K562 (cell line): ENCODE results near the gene ATM. TPM values are rescaled to one million over a fixed set of nuclear protein-coding genes. Genes with fewer than 3 reads are reported as not detected.
A peak's percentile ranks its signal among the peaks of the same experiment; 100 is the strongest.

Source experiments
- BCL6 ChIP-seq: fragments of 250-450 bp; sonication (Bioruptor Pico); IDR thresholded peaks from 2 replicates; pipeline ENCODE4 v1.4.0; 2020
- EZH2 ChIP-seq: IDR thresholded peaks from 2 replicates; pipeline ENCODE4 v1.6.1; 2012; ENCODE audit warnings: low read depth, mild to moderate bottlenecking, inconsistent platforms, low read length, borderline replicate concordance
- FOXA1 ChIP-seq: fragments of 450-650 bp; IDR thresholded peaks from 2 replicates; pipeline ENCODE4 v1.6.1; 2016; ENCODE audit warnings: mild to moderate bottlenecking, borderline replicate concordance
- GTF3C2 ChIP-seq: IDR thresholded peaks from 3 replicates; pipeline ENCODE4 v1.6.1; 2011; ENCODE audit warnings: borderline replicate concordance, mild to moderate bottlenecking, moderate library complexity; ENCODE audit not compliant: insufficient read length; ENCODE audit errors: extremely low read depth
- HNRNPLL ChIP-seq: fragments of 200-400 bp; formaldehyde crosslinking; IDR thresholded peaks from 2 replicates; pipeline ENCODE4 v1.6.1; 2017; ENCODE audit warnings: low read length, low read depth, mild to moderate bottlenecking; ENCODE audit not compliant: poor library complexity, severe bottlenecking
- MAFF ChIP-seq: IDR thresholded peaks from 2 replicates; pipeline ENCODE4 v1.6.1; 2012; ENCODE audit warnings: low read length, improper control_type of control experiment
- NCOA1 ChIP-seq: fragments of 450-650 bp; IDR thresholded peaks from 2 replicates; pipeline ENCODE4 v1.6.1; 2016; ENCODE audit warnings: low read depth
- RHOXF2B ChIP-seq: fragments of 250-450 bp; sonication (Bioruptor Pico); conservative IDR thresholded peaks from 2 replicates; pipeline ENCODE4 v1.5.1; 2021
- SMARCA4 ChIP-seq: fragments of 450-650 bp; IDR thresholded peaks from 2 replicates; pipeline ENCODE4 v1.6.1; 2016
- SREBF2 ChIP-seq: sonication (generic); formaldehyde crosslinking; IDR thresholded peaks from 2 replicates; pipeline ENCODE4 v1.4.0; 2020; ENCODE audit warnings: mild to moderate bottlenecking, missing genetic modification reagents
- TGIF2 ChIP-seq: sonication (generic); formaldehyde crosslinking; IDR thresholded peaks from 2 replicates; pipeline ENCODE4 v1.8.1; 2022; ENCODE audit warnings: mild to moderate bottlenecking, missing genetic modification reagents, moderate library complexity
- THAP7 ChIP-seq: fragments of 250-450 bp; sonication (Bioruptor Pico); IDR thresholded peaks from 2 replicates; pipeline ENCODE4 v1.5.0; 2021
- TRIM28 ChIP-seq: fragments of 450-650 bp; IDR thresholded peaks from 2 replicates; pipeline ENCODE4 v1.6.1; 2017
- U2AF1 ChIP-seq: fragments of 200-400 bp; formaldehyde crosslinking; optimal IDR thresholded peaks from 2 replicates; pipeline ENCODE3; 2017; ENCODE audit warnings: mild to moderate bottlenecking, low read depth, low read length, moderate library complexity
- ZBTB26 ChIP-seq: fragments of 450-650 bp; formaldehyde crosslinking; IDR thresholded peaks from 2 replicates; pipeline ENCODE4 v1.4.0; 2022; ENCODE audit warnings: missing genetic modification characterization
- ZNF212 ChIP-seq: fragments of 450-650 bp; formaldehyde crosslinking; IDR thresholded peaks from 2 replicates; pipeline ENCODE4 v1.4.0; 2020; ENCODE audit warnings: mild to moderate bottlenecking
- ZNF23 ChIP-seq: fragments of 250-450 bp; sonication (Bioruptor Pico); IDR thresholded peaks from 2 replicates; pipeline ENCODE4 v1.4.0; 2020; ENCODE audit warnings: mild to moderate bottlenecking
- ZSCAN32 ChIP-seq: fragments of 450-650 bp; formaldehyde crosslinking; IDR thresholded peaks from 2 replicates; pipeline ENCODE4 v1.4.0; 2020; ENCODE audit warnings: mild to moderate bottlenecking, moderate library complexity
- polyA plus RNA-seq, 8 experiments: library from polyadenylated mRNA; depleted of rRNA in 4 of 8; stranded (reverse) in 5 of 8; unstranded in 3 of 8; fragments of >200 nt; fragmentation: Nextera tagmentation in 2 of 8; fragmentation: Illumina TruSeq in 1 of 8; extraction: Ambion mirVana in 2 of 8; extraction: Trizol in 1 of 8; gene quantifications; 2 replicates each; pipeline versions ENCODE4 v1.2.1 to v1.2.3, GENCODE V29; 2011 to 2014; ENCODE audit warnings: inconsistent platforms in 1 of 8, missing spikeins in 1 of 8
- total RNA-seq, 7 experiments: library from RNA; depleted of rRNA in 6 of 7; stranded (reverse); fragments of >200 nt in 6 of 7; fragmentation: Illumina TruSeq in 2 of 7; extraction: Trizol in 2 of 7; gene quantifications; 2 replicates each; pipeline versions ENCODE4 v1.2.1 to v1.2.3, GENCODE V29; 2011 to 2021; ENCODE audit warnings: low replicate concordance in 1 of 7
- TF ChIP-seq, protein P1 (sequence below): fragments of 250-450 bp; sonication (Bioruptor Pico); IDR thresholded peaks from 2 replicates; pipeline ENCODE4 v1.5.1; 2021; ENCODE audit warnings: mild to moderate bottlenecking
- TF ChIP-seq, protein P2 (sequence below): IDR thresholded peaks from 3 replicates; pipeline ENCODE4 v1.6.1; 2011; ENCODE audit warnings: borderline replicate concordance, mild to moderate bottlenecking; ENCODE audit not compliant: insufficient read length, insufficient read depth
- TF ChIP-seq, protein P3 (sequence below): sonication (generic); formaldehyde crosslinking; IDR thresholded peaks from 2 replicates; pipeline ENCODE4 v1.5.0; 2020; ENCODE audit warnings: missing genetic modification reagents

Gene ATM
- total and polyA plus RNA-seq, 9 of the 15 experiments (the other 6 are each of a cell fraction or from before 2014, with no cell fraction given) = 8.3 to 46.8 (median 26.2) TPM

DNA sequence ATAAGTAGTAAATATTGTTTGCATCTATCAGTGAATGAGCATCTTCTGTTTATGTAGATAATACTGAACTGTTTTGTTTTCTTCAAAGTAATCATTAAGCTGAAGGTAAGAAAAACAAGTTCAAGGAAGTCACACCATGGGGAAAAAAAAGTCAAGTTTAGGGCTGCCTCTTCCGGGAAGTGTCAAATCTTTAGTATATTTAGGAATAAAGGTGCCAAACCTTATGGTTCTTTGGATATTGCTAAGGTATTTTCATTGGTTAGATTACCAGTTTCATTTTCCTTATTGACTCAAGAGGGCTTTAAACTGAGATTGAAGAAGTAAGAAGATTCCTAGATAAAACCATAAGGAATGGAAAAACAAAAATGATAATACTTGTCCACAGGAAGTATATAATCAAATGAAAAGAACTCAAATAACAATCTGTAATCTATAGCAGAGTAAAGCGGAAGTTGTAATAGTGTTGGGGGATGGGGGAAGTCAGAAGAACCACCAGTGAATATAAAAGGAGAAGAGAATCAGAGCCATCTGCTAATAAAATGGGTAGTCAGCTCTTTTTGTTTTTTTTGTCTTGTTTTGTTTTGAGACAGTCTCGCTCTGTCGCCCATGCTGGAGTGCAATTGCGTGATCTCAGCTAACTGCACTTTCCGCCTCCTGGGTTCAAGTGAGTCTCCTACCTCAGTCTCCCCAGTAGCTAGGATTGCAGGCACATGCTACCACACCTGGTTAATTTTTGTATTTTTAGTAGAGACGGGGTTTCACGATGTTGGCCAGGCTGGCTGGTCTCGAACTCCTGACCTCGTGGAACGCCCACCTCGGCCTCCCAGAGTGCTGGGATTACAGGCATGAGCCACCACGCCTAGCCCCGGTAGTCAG lies 2.3 kb downstream of the ATM start (continued):
- no peak for TF ChIP-seq GTF3C2
- TF ChIP-seq, protein P1, sequence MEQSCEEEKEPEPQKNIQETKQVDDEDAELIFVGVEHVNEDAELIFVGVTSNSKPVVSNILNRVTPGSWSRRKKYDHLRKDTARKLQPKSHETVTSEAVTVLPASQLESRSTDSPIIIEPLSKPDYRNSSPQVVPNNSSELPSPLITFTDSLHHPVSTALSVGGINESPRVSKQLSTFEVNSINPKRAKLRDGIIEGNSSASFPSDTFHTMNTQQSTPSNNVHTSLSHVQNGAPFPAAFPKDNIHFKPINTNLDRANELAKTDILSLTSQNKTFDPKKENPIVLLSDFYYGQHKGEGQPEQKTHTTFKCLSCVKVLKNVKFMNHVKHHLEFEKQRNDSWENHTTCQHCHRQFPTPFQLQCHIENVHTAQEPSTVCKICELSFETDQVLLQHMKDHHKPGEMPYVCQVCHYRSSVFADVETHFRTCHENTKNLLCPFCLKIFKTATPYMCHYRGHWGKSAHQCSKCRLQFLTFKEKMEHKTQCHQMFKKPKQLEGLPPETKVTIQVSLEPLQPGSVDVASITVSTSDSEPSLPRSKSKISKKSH (CRISPR knock-in tag) = no peak
- no peak for TF ChIP-seq ZSCAN32 (CRISPR knock-in tag)
- TF ChIP-seq BCL6 = no peak
- TF ChIP-seq ZNF23 (CRISPR knock-in tag) = no peak
- TF ChIP-seq HNRNPLL = no peak
- TF ChIP-seq SMARCA4 = 0 out of 2 replicates have a peak, but pooled peaks have one; percentile 18
- TF ChIP-seq, protein P2, sequence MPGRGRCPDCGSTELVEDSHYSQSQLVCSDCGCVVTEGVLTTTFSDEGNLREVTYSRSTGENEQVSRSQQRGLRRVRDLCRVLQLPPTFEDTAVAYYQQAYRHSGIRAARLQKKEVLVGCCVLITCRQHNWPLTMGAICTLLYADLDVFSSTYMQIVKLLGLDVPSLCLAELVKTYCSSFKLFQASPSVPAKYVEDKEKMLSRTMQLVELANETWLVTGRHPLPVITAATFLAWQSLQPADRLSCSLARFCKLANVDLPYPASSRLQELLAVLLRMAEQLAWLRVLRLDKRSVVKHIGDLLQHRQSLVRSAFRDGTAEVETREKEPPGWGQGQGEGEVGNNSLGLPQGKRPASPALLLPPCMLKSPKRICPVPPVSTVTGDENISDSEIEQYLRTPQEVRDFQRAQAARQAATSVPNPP = no peak
- no peak for TF ChIP-seq THAP7 (CRISPR knock-in tag)
- TF ChIP-seq FOXA1 = no peak
- TF ChIP-seq NCOA1 = no peak
- TF ChIP-seq MAFF = peak; percentile 33
- TF ChIP-seq ZBTB26 (CRISPR knock-in tag) = no peak
- no peak for TF ChIP-seq U2AF1
- no peak for TF ChIP-seq TGIF2 (CRISPR knock-in tag)
- TF ChIP-seq, protein P3, sequence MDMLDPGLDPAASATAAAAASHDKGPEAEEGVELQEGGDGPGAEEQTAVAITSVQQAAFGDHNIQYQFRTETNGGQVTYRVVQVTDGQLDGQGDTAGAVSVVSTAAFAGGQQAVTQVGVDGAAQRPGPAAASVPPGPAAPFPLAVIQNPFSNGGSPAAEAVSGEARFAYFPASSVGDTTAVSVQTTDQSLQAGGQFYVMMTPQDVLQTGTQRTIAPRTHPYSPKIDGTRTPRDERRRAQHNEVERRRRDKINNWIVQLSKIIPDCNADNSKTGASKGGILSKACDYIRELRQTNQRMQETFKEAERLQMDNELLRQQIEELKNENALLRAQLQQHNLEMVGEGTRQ (CRISPR knock-in tag) = no peak
- no peak for TF ChIP-seq RHOXF2B
- no peak for TF ChIP-seq SREBF2 (CRISPR knock-in tag)
- no peak for TF ChIP-seq EZH2
- no peak for TF ChIP-seq ZNF212 (CRISPR knock-in tag)
- no peak for TF ChIP-seq TRIM28
